ENCODE results near the gene MYL11. TPM values are rescaled to one million over a fixed set of nuclear protein-coding genes. Genes with fewer than 3 reads are reported as not detected.

MYL11 gene
- total RNA-seq, 1 donor from 2014 or later: 10.4 TPM

DNA sequence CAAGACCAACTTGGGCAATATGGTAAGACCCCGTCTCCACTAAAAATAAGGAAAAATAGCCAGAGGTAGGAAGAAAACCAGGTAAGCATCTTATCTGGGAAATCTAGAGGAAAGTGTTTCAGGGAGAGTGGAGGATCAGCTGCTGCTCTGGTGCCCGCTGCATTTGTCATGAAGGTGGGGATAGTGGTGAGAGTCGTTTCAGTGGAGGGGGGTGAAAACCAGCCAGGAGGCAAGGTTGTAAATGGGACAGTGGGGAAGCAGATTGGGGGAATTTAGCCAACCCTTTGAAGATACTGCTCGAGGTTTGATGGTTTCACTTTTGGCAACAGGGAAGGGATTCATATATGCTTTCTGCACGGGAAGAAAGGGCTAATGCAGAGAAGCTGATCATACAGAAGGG is 46.4 kb downstream of the MYL11 start:
- H3K4me1 Mint-ChIP-seq (ENCODE audit: unreplicated experiment): peaks cover 9% of the 10 kb centered on the region
- H3K9me3 Mint-ChIP-seq: no peaks in the 10 kb centered on the region
- no peak for DNase-seq (ENCODE audit: extremely low spot score, unreplicated experiment)
- H3K36me3 Mint-ChIP-seq: peaks cover 29% of the 10 kb centered on the region
- no peaks in the 10 kb centered on the region for H3K27me3 Mint-ChIP-seq
- TF ChIP-seq, protein P1, sequence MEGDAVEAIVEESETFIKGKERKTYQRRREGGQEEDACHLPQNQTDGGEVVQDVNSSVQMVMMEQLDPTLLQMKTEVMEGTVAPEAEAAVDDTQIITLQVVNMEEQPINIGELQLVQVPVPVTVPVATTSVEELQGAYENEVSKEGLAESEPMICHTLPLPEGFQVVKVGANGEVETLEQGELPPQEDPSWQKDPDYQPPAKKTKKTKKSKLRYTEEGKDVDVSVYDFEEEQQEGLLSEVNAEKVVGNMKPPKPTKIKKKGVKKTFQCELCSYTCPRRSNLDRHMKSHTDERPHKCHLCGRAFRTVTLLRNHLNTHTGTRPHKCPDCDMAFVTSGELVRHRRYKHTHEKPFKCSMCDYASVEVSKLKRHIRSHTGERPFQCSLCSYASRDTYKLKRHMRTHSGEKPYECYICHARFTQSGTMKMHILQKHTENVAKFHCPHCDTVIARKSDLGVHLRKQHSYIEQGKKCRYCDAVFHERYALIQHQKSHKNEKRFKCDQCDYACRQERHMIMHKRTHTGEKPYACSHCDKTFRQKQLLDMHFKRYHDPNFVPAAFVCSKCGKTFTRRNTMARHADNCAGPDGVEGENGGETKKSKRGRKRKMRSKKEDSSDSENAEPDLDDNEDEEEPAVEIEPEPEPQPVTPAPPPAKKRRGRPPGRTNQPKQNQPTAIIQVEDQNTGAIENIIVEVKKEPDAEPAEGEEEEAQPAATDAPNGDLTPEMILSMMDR (conservative IDR thresholded peaks at IDR 0.05): no peak
- H3K27ac Mint-ChIP-seq: no peak overlapping the region
- H3K4me3 Mint-ChIP-seq: no peak overlapping the region

Other genes starting within 250 kb of the MYL11 start
- gene CORO1A, start 191.2 kb upstream of the MYL11 start, total RNA-seq (ENCODE audit: low replicate concordance): 10.8 and 21.3 TPM in 2 replicates
- gene BOLA2B, start 181.1 kb upstream of the MYL11 start, total RNA-seq (ENCODE audit: low replicate concordance): 82.9 and 148 TPM in 2 replicates
- gene SLX1A, start 180.9 kb upstream of the MYL11 start, total RNA-seq (ENCODE audit: low replicate concordance): 27.6 and 28.0 TPM in 2 replicates
- gene SULT1A3, start 175.5 kb upstream of the MYL11 start, total RNA-seq (ENCODE audit: low replicate concordance): 27.7 and 33.0 TPM in 2 replicates
- gene NPIPB13, start 126.3 kb upstream of the MYL11 start, total RNA-seq (ENCODE audit: low replicate concordance): 9.1 and 15.3 TPM in 2 replicates
- gene CD2BP2, start 19.5 kb upstream of the MYL11 start, total RNA-seq (ENCODE audit: low replicate concordance): 64.6 and 68.9 TPM in 2 replicates
- 46.8 and 50.0 TPM in 2 replicates for gene TBC1D10B, start 4.3 kb upstream of the MYL11 start, total RNA-seq (ENCODE audit: low replicate concordance)
- 1.4 and 2.3 TPM in 2 replicates for gene SEPTIN1, start 7.8 kb downstream of the MYL11 start, total RNA-seq (ENCODE audit: low replicate concordance)
- gene ZNF48, start 20.6 kb downstream of the MYL11 start, total RNA-seq (ENCODE audit: low replicate concordance): 14.5 and 21.1 TPM in 2 replicates
- 4.7 and 15.5 TPM in 2 replicates for gene ZNF771, start 32.8 kb downstream of the MYL11 start, total RNA-seq (ENCODE audit: low replicate concordance)
- 41.8 and 62.1 TPM in 2 replicates for gene DCTPP1, start 55.2 kb downstream of the MYL11 start, total RNA-seq (ENCODE audit: low replicate concordance)
- 58.6 and 84.8 TPM in 2 replicates for gene SEPHS2, start 71.1 kb downstream of the MYL11 start, total RNA-seq (ENCODE audit: low replicate concordance)
- gene ITGAL, start 97.9 kb downstream of the MYL11 start, total RNA-seq (ENCODE audit: low replicate concordance): 0.33 and 0.48 TPM in 2 replicates
- gene ZNF768, start 151.8 kb downstream of the MYL11 start, total RNA-seq (ENCODE audit: low replicate concordance): 58.7 and 59.6 TPM in 2 replicates
- gene ZNF747, start 160.1 kb downstream of the MYL11 start, total RNA-seq (ENCODE audit: low replicate concordance): 9.3 and 11.4 TPM in 2 replicates
- 16.8 and 20.2 TPM in 2 replicates for gene ZNF764, start 183.6 kb downstream of the MYL11 start, total RNA-seq (ENCODE audit: low replicate concordance)
- 9.8 and 14.3 TPM in 2 replicates for gene ZNF688, start 196.9 kb downstream of the MYL11 start, total RNA-seq (ENCODE audit: low replicate concordance)
- gene ZNF785, start 210.9 kb downstream of the MYL11 start, total RNA-seq (ENCODE audit: low replicate concordance): 22.4 and 29.1 TPM in 2 replicates
- gene ZNF689, start 235.6 kb downstream of the MYL11 start, total RNA-seq (ENCODE audit: low replicate concordance): 8.1 and 14.9 TPM in 2 replicates

All from type B pancreatic cell (in vitro differentiated cells).